Testis (tissue), 3 donors: ENCODE data around the gene JPH2. TPM values are rescaled to one million over a fixed set of nuclear protein-coding genes. Genes with fewer than 3 reads are reported as not detected.

Experiments
- DNase-seq: peaks from one replicate; pipeline ENCODE4 v3.0.0-alpha.2; 2019
- H3K27ac ChIP-seq, 2 donors: fragments of 200-600 bp; sonication (generic); one replicate each; pipeline ENCODE4 v1.5.1; 2019
- H3K27me3 ChIP-seq: fragments of 200-600 bp; sonication (generic); one replicate; pipeline ENCODE4 v1.5.1; 2019
- H3K36me3 ChIP-seq: fragments of 200-600 bp; sonication (generic); one replicate; pipeline ENCODE4 v1.5.1; 2017; ENCODE audit warnings: low read depth; ENCODE audit errors: missing control alignments
- H3K4me1 ChIP-seq: fragments of 200-600 bp; sonication (generic); one replicate; pipeline ENCODE4 v1.5.1; 2019
- H3K4me3 ChIP-seq, 2 donors: fragments of 200-600 bp; sonication (generic); one replicate each; pipeline ENCODE4 v1.5.1; 2017 to 2019
- H3K9me3 ChIP-seq: fragments of 200-600 bp; sonication (generic); one replicate; pipeline ENCODE4 v1.5.1; 2017
- POLR2A ChIP-seq: fragments of 450-650 bp; IDR thresholded peaks from one replicate; pipeline ENCODE4 v1.6.1; 2017; ENCODE audit warnings: antibody characterized with exemption, mild to moderate bottlenecking, moderate library complexity
- WGBS, 2 donors: methylation state at CpG; one replicate each; pipeline ENCODE4 v1.1.5; 2018; 5-methylcytosine and 5-hydroxymethylcytosine counted together
- intact Hi-C: fragments of 100-400 bp; cut with DNase I; formaldehyde crosslinking; loops from one replicate; pipeline ENCODE4 v1.15.1; 2023; ENCODE audit warnings: low total_unique reads
- polyA plus RNA-seq: library from polyadenylated mRNA; stranded (reverse); fragments of 350-450 nt; fragmentation: Illumina TruSeq; extraction: RNeasy Lipid Tissue Mini Kit (QIAGEN cat#74804); gene quantifications from one replicate; pipeline ENCODE4 v1.2.3, GENCODE V29; 2014; ENCODE audit warnings: low read depth, low replicate concordance; ENCODE audit not compliant: insufficient read depth
- total RNA-seq, 2 donors: library from RNA; depleted of rRNA; stranded (reverse); fragments of >200 nt; gene quantifications; one replicate each; pipeline ENCODE4 v1.2.3, GENCODE V29; 2016
- TF ChIP-seq, protein P1 (sequence below), 3 experiments: fragments of 450-650 bp in 2 of 3; fragments of 200-600 bp in 1 of 3; sonication (generic) in 1 of 3; IDR thresholded peaks; one replicate each; pipeline ENCODE4 v1.5.1; 2016 to 2019; ENCODE audit warnings: antibody characterized with exemption in 3 of 3, mild to moderate bottlenecking in 2 of 3, moderate library complexity in 1 of 3

JPH2 gene
- total and polyA plus RNA-seq, 3 donors from 2014 or later: 1.9 to 3.7 (median 3.2) TPM

DNA sequence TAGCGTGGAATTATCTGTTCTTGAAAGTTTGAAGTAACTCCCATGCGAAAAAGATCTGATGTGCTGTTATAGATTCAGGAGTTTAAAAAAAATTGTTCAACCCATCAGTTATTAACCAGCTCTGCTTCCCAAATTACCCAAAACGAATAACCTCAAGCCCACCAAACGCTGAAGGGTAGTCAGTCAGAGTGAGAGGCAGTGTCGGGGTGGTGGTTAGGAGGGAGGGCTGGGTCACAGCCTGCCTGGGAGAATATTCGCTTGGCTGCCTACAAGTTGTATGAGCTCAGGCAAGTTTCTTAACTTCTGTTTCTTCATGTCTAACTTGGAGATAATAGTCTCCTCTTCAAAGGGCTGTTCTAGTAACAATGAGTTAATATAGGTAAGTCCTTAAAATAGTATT lies 114.6 kb downstream of the JPH2 start:
- no peak for DNase-seq
- intact Hi-C loops: no loop called here
- Histone ChIP-seq H3K36me3 (no peaks in the 10 kb centered on the region), H3K27ac (no peak overlapping the region), H3K4me3 (no peak overlapping the region), H3K27me3 (no peaks in the 10 kb centered on the region), H3K4me1 (no peaks in the 10 kb centered on the region), H3K9me3 (no peaks in the 10 kb centered on the region)
- WGBS, 2 donors: 72 to 73% methylated on average over 6 of the region's 6 CpGs
- no peak for TF ChIP-seq POLR2A
- TF ChIP-seq, protein P1, sequence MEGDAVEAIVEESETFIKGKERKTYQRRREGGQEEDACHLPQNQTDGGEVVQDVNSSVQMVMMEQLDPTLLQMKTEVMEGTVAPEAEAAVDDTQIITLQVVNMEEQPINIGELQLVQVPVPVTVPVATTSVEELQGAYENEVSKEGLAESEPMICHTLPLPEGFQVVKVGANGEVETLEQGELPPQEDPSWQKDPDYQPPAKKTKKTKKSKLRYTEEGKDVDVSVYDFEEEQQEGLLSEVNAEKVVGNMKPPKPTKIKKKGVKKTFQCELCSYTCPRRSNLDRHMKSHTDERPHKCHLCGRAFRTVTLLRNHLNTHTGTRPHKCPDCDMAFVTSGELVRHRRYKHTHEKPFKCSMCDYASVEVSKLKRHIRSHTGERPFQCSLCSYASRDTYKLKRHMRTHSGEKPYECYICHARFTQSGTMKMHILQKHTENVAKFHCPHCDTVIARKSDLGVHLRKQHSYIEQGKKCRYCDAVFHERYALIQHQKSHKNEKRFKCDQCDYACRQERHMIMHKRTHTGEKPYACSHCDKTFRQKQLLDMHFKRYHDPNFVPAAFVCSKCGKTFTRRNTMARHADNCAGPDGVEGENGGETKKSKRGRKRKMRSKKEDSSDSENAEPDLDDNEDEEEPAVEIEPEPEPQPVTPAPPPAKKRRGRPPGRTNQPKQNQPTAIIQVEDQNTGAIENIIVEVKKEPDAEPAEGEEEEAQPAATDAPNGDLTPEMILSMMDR (IDR thresholded peaks at IDR 0.05): no peak

- H3K9me3 ChIP-seq: no peaks in the 10 kb centered on the region
- H3K4me1 ChIP-seq: no peaks in the 10 kb centered on the region
- DNase-seq: no peak
- H3K4me3 ChIP-seq: no peak overlapping the region
- no peak overlapping the region for H3K27ac ChIP-seq
- intact Hi-C loops: no loop called here
- H3K36me3 ChIP-seq: no peaks in the 10 kb centered on the region
- no peaks in the 10 kb centered on the region for H3K27me3 ChIP-seq
- 76 to 87% methylated on average over 3 to 11 of the region's 11 CpGs for WGBS, 2 donors
- no peak for TF ChIP-seq POLR2A
- TF ChIP-seq, protein P1 (IDR thresholded peaks at IDR 0.05): no peak
Observed at GRCh38 chr20:44071526-44072111, 115.4 kb downstream of the JPH2 start.

GRCh38 chr20:44071057-44071456 lies 115.9 kb downstream of the JPH2 start:
- TF ChIP-seq POLR2A: no peak
- TF ChIP-seq, protein P1 (IDR thresholded peaks at IDR 0.05): no peak
- Histone ChIP-seq H3K9me3 (no peaks in the 10 kb centered on the region), H3K27ac (no peak overlapping the region), H3K4me3 (no peak overlapping the region), H3K4me1 (no peaks in the 10 kb centered on the region), H3K36me3 (no peaks in the 10 kb centered on the region), H3K27me3 (no peaks in the 10 kb centered on the region)
- 86 to 94% methylated on average over 9 to 10 of the region's 10 CpGs for WGBS, 2 donors
- no peak for DNase-seq
- intact Hi-C loops: no loop called here

- DNase-seq: no peak
- Histone ChIP-seq H3K4me3 (no peak overlapping the region), H3K27me3 (no peaks in the 10 kb centered on the region), H3K27ac (no peak overlapping the region), H3K4me1 (no peaks in the 10 kb centered on the region), H3K36me3 (no peaks in the 10 kb centered on the region), H3K9me3 (no peaks in the 10 kb centered on the region)
- TF ChIP-seq POLR2A: no peak
- TF ChIP-seq, protein P1 (IDR thresholded peaks at IDR 0.05): no peak
- 82 to 84% methylated on average over 15 to 17 of the region's 17 CpGs for WGBS, 2 donors
- intact Hi-C loops: no loop called here
Observed at GRCh38 chr20:44070139-44070900, 116.7 kb downstream of the JPH2 start.
